HFFc6 (cell line): ENCODE measurements around the gene BCAT1. TPM values are rescaled to one million over a fixed set of nuclear protein-coding genes. Genes with fewer than 3 reads are reported as not detected.

Experiments used
- DNase-seq: peaks from one replicate; pipeline ENCODE4 v3.0.0-alpha.2; 2018
- H3K27ac Mint-ChIP-seq: 2 replicates; pipeline ENCODE4 v1.8.0; 2020; ENCODE audit warnings: mild to moderate bottlenecking, mixed read lengths
- H3K27me3 Mint-ChIP-seq: 2 replicates; pipeline ENCODE4 v1.8.0; 2021; ENCODE audit warnings: mild to moderate bottlenecking, moderate library complexity, mixed read lengths; ENCODE audit not compliant: insufficient read depth
- H3K36me3 Mint-ChIP-seq: 2 replicates; pipeline ENCODE4 v1.8.0; 2021; ENCODE audit warnings: low read depth, mixed read lengths
- H3K4me1 Mint-ChIP-seq: 2 replicates; pipeline ENCODE4 v1.8.0; 2020; ENCODE audit warnings: low read depth, mixed read lengths
- H3K4me3 Mint-ChIP-seq: 2 replicates; pipeline ENCODE4 v1.8.0; 2020; ENCODE audit warnings: mild to moderate bottlenecking, moderate library complexity, mixed read lengths
- H3K9me3 Mint-ChIP-seq: 2 replicates; pipeline ENCODE4 v1.8.0; 2020; ENCODE audit warnings: mild to moderate bottlenecking, mixed read lengths
- total RNA-seq, 6 experiments: library from RNA; stranded (reverse); fragmentation: NEBNext Ultra II Directional; extraction: Animal tissue kit (Norgen Biotek cat#: 25700); gene quantifications; 2 replicates in 1 of 6; 3 replicates in 5 of 6; pipeline ENCODE4 v1.2.3, GENCODE V29; 2021
- TF ChIP-seq, protein P1 (sequence below): fragments of 200-600 bp; sonication (generic); IDR thresholded peaks from 2 replicates; pipeline ENCODE4 v1.5.0; 2021; ENCODE audit warnings: antibody characterized with exemption, mild to moderate bottlenecking

Gene BCAT1
- total RNA-seq, 6 experiments from 2014 or later = 156 to 180 (median 173) TPM

GRCh38 chr12:24839268-24839791 is 109.6 kb downstream of the BCAT1 start:
- Mint-ChIP-seq H3K9me3 (no peaks in the 10 kb centered on the region), H3K27ac (peak overlapping the region; percentile 70), H3K27me3 (no peaks in the 10 kb centered on the region), H3K4me3 (no peak overlapping the region), H3K36me3 (peaks cover 39% of the 10 kb centered on the region), H3K4me1 (peaks cover 36% of the 10 kb centered on the region)
- DNase-seq = peak; percentile 8
- TF ChIP-seq, protein P1, sequence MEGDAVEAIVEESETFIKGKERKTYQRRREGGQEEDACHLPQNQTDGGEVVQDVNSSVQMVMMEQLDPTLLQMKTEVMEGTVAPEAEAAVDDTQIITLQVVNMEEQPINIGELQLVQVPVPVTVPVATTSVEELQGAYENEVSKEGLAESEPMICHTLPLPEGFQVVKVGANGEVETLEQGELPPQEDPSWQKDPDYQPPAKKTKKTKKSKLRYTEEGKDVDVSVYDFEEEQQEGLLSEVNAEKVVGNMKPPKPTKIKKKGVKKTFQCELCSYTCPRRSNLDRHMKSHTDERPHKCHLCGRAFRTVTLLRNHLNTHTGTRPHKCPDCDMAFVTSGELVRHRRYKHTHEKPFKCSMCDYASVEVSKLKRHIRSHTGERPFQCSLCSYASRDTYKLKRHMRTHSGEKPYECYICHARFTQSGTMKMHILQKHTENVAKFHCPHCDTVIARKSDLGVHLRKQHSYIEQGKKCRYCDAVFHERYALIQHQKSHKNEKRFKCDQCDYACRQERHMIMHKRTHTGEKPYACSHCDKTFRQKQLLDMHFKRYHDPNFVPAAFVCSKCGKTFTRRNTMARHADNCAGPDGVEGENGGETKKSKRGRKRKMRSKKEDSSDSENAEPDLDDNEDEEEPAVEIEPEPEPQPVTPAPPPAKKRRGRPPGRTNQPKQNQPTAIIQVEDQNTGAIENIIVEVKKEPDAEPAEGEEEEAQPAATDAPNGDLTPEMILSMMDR = no peak

DNA sequence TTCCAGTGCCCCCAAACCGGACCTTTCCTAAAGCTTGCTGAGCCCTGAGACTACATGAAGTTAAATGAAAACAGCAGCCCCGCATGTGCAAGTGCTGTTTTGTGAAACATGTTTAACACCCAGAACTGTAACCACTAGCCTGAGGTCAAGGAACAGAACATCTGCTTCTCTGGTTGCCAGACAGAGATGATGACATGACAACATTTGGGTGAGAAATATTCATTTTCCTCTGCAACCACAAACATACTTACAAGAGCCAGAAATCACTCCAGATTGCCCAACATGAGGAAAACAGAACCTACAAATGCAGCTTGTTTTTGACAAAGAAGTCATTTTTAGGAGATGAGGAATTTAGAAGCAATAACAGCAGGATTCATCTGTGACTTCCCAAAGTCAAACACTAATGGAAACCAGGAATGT is 110.4 kb downstream of the BCAT1 start:
- no peaks in the 10 kb centered on the region for H3K27me3 Mint-ChIP-seq
- H3K27ac Mint-ChIP-seq = peak overlapping the region; percentile 47
- H3K4me1 Mint-ChIP-seq = peaks cover 36% of the 10 kb centered on the region
- H3K9me3 Mint-ChIP-seq = no peaks in the 10 kb centered on the region
- peaks cover 34% of the 10 kb centered on the region for H3K36me3 Mint-ChIP-seq
- H3K4me3 Mint-ChIP-seq = no peak overlapping the region
- peak; percentile 69 for DNase-seq
- TF ChIP-seq, protein P1 = no peak

DNA sequence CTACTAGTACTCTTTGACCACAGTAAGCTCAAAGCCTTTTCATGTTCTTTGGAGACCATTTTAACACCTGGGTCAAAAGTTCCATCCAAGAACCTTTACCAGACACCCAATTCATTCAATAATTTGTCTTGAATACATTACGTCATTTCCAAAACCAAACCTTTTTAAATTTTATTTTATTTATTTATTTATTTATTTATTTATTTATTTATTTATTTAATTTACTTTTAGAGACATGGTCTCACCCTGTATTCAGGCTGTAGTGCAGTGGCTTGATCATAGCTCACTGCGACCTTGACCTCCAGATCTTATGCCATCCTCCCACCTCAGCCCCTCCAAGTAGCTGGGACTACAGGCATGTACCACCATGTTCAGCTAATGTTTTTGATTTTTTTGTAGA is 113.5 kb downstream of the BCAT1 start:
- Mint-ChIP-seq H3K4me3 (no peak overlapping the region), H3K36me3 (peaks cover 31% of the 10 kb centered on the region), H3K27ac (no peak overlapping the region), H3K4me1 (peaks cover 39% of the 10 kb centered on the region), H3K9me3 (no peaks in the 10 kb centered on the region), H3K27me3 (no peaks in the 10 kb centered on the region)
- no peak for DNase-seq
- TF ChIP-seq, protein P1 = no peak

DNA sequence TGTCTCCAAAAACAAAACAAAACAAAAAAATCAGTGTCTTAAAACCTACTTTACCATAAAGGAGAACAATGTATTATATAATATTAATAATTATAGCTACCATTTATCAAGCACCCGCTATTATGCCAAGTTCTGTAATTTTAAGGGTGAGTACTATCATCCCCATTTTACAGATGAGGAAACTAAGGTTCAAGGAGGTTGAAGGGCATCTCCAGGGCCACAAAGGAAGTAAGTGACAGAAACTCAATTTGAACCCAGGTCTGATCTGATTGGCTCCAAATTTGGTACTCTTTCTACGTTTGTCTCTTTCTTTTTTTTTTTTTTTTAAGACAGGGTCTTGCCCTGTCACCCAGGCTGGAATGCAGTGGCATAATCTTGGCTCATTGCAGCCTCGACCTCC is 115.4 kb downstream of the BCAT1 start:
- TF ChIP-seq, protein P1 = no peak
- Mint-ChIP-seq H3K27ac (no peak overlapping the region), H3K9me3 (no peaks in the 10 kb centered on the region), H3K4me1 (peaks cover 20% of the 10 kb centered on the region), H3K27me3 (no peaks in the 10 kb centered on the region), H3K4me3 (no peak overlapping the region), H3K36me3 (peaks cover 21% of the 10 kb centered on the region)
- no peak for DNase-seq

DNA sequence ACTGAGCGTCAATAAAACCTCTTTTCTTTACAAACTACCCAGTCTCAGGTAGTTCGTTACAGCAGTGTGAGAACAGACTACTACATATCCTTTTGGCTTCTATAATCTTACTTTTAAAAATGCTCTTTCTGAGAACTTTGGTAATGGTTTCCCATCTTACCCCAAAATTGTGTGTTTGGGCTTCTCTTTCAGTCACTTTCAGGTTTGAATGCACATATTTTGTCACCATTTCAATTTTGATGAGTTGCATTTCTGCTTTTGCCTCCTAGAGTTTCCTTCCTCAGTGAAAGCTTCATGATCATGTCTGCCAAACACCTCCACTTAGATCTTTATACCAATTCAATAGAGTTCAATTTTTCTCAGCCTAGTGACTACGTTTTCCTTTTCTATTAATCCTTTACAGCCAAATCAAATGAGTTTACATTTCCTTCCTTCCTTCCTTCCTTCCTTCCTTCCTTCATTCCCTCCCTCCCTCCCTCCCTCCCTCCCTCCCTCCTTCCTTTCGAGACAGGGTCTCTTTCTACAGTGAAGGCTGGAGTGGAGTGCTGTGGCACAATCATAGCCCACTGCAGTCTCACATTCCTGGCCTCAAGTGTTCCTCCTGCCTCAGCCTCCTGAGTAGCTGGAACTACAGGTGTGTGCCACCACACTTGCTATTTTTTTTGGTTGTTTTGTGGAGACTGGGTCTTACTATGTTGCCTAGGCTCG is 124.9 kb downstream of the BCAT1 start:
- TF ChIP-seq, protein P1 = no peak
- Mint-ChIP-seq H3K9me3 (no peaks in the 10 kb centered on the region), H3K36me3 (peaks cover 50% of the 10 kb centered on the region), H3K4me3 (no peak overlapping the region), H3K27ac (peak overlapping the region; percentile 32; the same call in 1 of the 2 replicates), H3K4me1 (peaks cover 41% of the 10 kb centered on the region), H3K27me3 (no peaks in the 10 kb centered on the region; the same call in none of the 2 replicates)
- DNase-seq = no peak
